Activated CD8-positive, alpha-beta memory T cell treated with anti-CD3 and anti-CD28 coated beads, Interleukin-2, amount 10 ng/mL, durations not matched to agents 7 days and 5 days (primary cell): ENCODE results near the gene ARHGEF10L. TPM values are rescaled to one million over a fixed set of nuclear protein-coding genes. Genes with fewer than 3 reads are reported as not detected.
"Not testable (repeated sequence)": the region's sequence is repeated elsewhere in the genome, so short reads cannot be mapped to it uniquely, and the experiment has no call there.

Experiments
- ATAC-seq: fragments of 150-1000 bp; cut with Tn5 transposase; one replicate; pipeline ENCODE4 v1.10.0; 2021; ENCODE audit warnings: moderate library complexity
- CTCF ChIA-PET: fragments of 350-600 bp; sonication (Branson Sonifier 250); formaldehyde crosslinking; loops from one replicate; lab custom pipeline; 2021; ENCODE audit warnings: antibody characterized with exemption; lab: Charles Lee
- DNase-seq: peaks from one replicate; pipeline ENCODE4 v3.0.0-alpha.2; 2020
- H3K27ac Mint-ChIP-seq: one replicate; pipeline ENCODE4 v1.8.0; 2021; ENCODE audit warnings: mild to moderate bottlenecking, mixed read lengths
- H3K27me3 Mint-ChIP-seq: one replicate; pipeline ENCODE4 v1.8.0; 2021; ENCODE audit warnings: mixed read lengths
- H3K36me3 Mint-ChIP-seq: one replicate; pipeline ENCODE4 v1.8.0; 2021; ENCODE audit warnings: mild to moderate bottlenecking, mixed read lengths
- H3K4me1 Mint-ChIP-seq: one replicate; pipeline ENCODE4 v1.8.0; 2021; ENCODE audit warnings: mixed read lengths
- H3K4me3 Mint-ChIP-seq: one replicate; pipeline ENCODE4 v1.8.0; 2021; ENCODE audit warnings: mild to moderate bottlenecking, moderate library complexity, mixed read lengths
- H3K9me3 Mint-ChIP-seq: one replicate; pipeline ENCODE4 v1.8.0; 2022; ENCODE audit warnings: low read depth, mixed read lengths
- total RNA-seq, 2 experiments: library from RNA; stranded (reverse); gene quantifications; one replicate each; pipeline ENCODE4 v1.2.3, GENCODE V29; 2021

Gene ARHGEF10L
- total RNA-seq, 2 experiments from 2014 or later, result not detected

DNA sequence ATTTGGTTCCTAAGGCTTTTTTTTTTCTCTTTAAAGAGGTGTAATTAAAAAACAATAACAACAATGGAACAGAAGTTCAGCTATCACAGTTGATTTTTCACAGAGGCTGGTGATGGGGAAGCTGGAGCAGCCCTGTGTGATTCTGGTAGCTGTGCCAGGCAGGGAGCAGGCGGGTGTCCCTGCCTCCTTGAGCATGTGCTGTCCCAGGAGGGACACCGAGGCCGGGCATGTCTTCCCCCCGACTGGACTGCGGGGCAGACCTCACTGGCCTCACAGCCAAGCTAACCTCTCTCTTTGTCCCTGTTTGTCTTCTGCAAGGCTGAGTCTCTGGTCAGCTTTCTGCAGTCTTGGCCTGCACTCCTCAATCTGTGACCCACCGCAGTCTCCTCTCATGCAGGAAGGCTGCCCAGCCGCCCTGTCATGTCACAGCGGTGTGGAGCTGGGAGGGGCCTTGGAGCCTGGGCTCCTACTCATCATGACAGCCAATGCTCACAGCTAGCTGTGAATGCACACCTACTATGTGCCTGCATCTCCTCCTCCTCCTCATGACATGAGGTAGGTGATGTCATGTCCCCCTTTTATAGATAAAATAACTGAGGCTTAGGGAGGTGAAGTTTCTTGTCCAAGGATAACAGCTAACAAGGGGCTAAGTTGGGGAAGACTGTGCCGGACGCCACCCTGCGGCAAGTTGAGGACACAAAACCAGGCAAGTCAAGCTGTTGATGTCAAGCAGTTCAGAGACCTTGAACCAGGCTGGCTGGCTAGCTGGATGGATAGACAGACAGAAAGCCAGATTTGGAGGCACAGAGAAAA is 205.4 kb downstream of the ARHGEF10L start:
- H3K4me3 Mint-ChIP-seq, result no peak overlapping the region
- H3K9me3 Mint-ChIP-seq, result no peaks in the 10 kb centered on the region
- DNase-seq, result no peak
- no peaks in the 10 kb centered on the region for H3K4me1 Mint-ChIP-seq
- no peak for ATAC-seq
- no peak overlapping the region for H3K27ac Mint-ChIP-seq
- H3K27me3 Mint-ChIP-seq, result peaks cover 9% of the 10 kb centered on the region
- CTCF ChIA-PET, result interaction anchor here (1.2 kb wide), 1 partner anchor 84 kb away, joined by 3 read pairs; no protein-coding TSS in a partner anchor
- H3K36me3 Mint-ChIP-seq, result no peaks in the 10 kb centered on the region

DNA sequence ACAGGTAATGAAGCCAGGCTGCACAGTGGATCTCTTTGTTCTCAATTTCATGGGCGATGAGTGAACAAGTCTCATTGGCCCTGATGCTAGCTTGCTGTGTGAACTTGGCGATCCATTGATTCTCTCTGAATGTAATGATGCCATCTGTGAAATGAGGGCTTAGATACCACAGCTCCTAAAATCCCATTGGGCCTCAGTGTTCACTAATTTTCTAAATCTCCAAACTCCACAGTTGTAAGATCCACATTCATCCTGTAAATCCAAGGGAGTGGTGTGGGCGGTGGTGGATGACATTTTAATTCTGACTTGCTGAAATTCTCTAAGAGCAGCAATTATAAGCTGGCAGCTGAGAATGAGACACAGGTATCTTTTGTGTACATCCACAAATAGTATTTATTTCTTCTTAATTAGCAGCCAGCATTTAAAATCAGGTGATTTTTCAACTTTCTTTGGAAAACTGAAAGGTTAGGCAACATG is 206.0 kb downstream of the ARHGEF10L start:
- no peak for ATAC-seq
- DNase-seq, result no peak
- Mint-ChIP-seq H3K27me3 (peaks cover 9% of the 10 kb centered on the region), H3K4me3 (no peak overlapping the region), H3K4me1 (no peaks in the 10 kb centered on the region), H3K27ac (no peak overlapping the region), H3K36me3 (no peaks in the 10 kb centered on the region), H3K9me3 (no peaks in the 10 kb centered on the region)
- CTCF ChIA-PET, result interaction anchor here (1.2 kb wide), 1 partner anchor 84 kb away, joined by 3 read pairs; no protein-coding TSS in a partner anchor

DNA sequence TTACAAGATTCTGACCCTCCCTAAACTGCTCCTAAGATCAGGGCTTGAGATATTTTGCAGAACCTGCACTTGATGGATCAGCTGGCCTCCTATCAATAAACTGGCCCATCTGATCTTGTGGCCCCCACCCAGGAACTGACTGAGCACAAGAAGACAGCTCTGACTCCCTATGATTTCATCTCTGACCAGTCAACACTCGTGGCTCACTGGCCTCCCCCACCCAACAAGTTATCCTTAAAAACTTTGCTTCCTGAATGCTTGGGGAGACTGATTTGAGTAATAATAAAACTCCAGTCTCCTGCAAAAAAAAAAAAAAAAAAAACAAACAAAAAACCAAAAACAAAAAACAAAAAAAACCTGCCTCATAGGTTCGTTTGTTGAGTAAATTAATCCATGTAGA is 206.8 kb downstream of the ARHGEF10L start:
- H3K4me1 Mint-ChIP-seq, H3K9me3 Mint-ChIP-seq, ATAC-seq, H3K27ac Mint-ChIP-seq, CTCF ChIA-PET, H3K4me3 Mint-ChIP-seq, H3K36me3 Mint-ChIP-seq, H3K27me3 Mint-ChIP-seq, DNase-seq: not testable (repeated sequence)

GRCh38 chr1:17746920-17747319 is 207.4 kb downstream of the ARHGEF10L start:
- CTCF ChIA-PET, result no interaction called here
- DNase-seq, result no peak
- Mint-ChIP-seq H3K9me3 (no peaks in the 10 kb centered on the region), H3K4me3 (no peak overlapping the region), H3K27me3 (peaks cover 7% of the 10 kb centered on the region), H3K4me1 (no peaks in the 10 kb centered on the region), H3K27ac (no peak overlapping the region), H3K36me3 (no peaks in the 10 kb centered on the region)
- ATAC-seq, result no peak

Other genes starting within 250 kb of the ARHGEF10L start
- under 1 TPM; 0.41 to 0.45 TPM for gene PADI4, start 231.5 kb upstream of the ARHGEF10L start, total RNA-seq
- not detected for gene PADI6, start 167.5 kb upstream of the ARHGEF10L start, total RNA-seq
- 100 to 1,000 TPM; 133 to 194 TPM for gene RCC2, start 100.0 kb upstream of the ARHGEF10L start, total RNA-seq
- gene ACTL8, start 215.6 kb downstream of the ARHGEF10L start, total RNA-seq, result not detected